ENCODE measurements around the gene NFYA. TPM values are rescaled to one million over a fixed set of nuclear protein-coding genes. Genes with fewer than 3 reads are reported as not detected.

Gene NFYA
- total RNA-seq, 1 donor from 2014 or later: 12.1 TPM

Other genes with a start within 250 kb of the NFYA start
- gene UNC5CL, start 33.8 kb upstream of the NFYA start, total RNA-seq: 0.20 TPM
- gene TSPO2, start 30.5 kb upstream of the NFYA start, total RNA-seq: not detected
- gene APOBEC2, start 19.8 kb upstream of the NFYA start, total RNA-seq: 237 TPM
- 22.2 TPM for gene OARD1, start 618 bp upstream of the NFYA start, total RNA-seq
- gene TREML1, start 81.4 kb downstream of the NFYA start, total RNA-seq: not detected
- 0.59 TPM for gene TREM2, start 90.1 kb downstream of the NFYA start, total RNA-seq
- gene TREML2, start 128.2 kb downstream of the NFYA start, total RNA-seq: not detected
- not detected for gene TREML4, start 155.4 kb downstream of the NFYA start, total RNA-seq
- 0.92 TPM for gene TREM1, start 213.7 kb downstream of the NFYA start, total RNA-seq

Measured in left ventricle myocardium superior (tissue), 1 donor.